Heart left ventricle (tissue), 16 donors: ENCODE results near the gene SH3TC2. TPM values are rescaled to one million over a fixed set of nuclear protein-coding genes. Genes with fewer than 3 reads are reported as not detected.

Experiments used
- ATAC-seq, 4 donors: fragments of 200-7000 bp; cut with Tn5 transposase; one replicate each; pipeline ENCODE4 v1.9.1; 2020 to 2022; ENCODE audit warnings: moderate library complexity in 4 of 4, mild to moderate bottlenecking in 3 of 4, moderate number of reproducible peaks in 1 of 4
- DNase-seq, 5 donors: peaks; one replicate each; pipeline ENCODE4 v3.0.0-alpha.2; 2020
- H3K27ac ChIP-seq, 12 donors: fragments of 200-600 bp; sonication (generic) in 4 of 12; one replicate each; pipeline versions ENCODE4 v1.5.0 to v1.8.0; 2016 to 2022; ENCODE audit warnings: mild to moderate bottlenecking in 2 of 12
- H3K27me3 ChIP-seq, 9 donors: fragments of 200-600 bp; sonication (generic) in 2 of 9; one replicate each; pipeline versions ENCODE4 v1.5.1 to v1.8.0; 2016 to 2022; ENCODE audit warnings: mild to moderate bottlenecking in 3 of 9
- H3K36me3 ChIP-seq, 9 donors: fragments of 200-600 bp; sonication (generic) in 2 of 9; one replicate each; pipeline versions ENCODE4 v1.5.0 to v1.8.0; 2018 to 2022; ENCODE audit warnings: mild to moderate bottlenecking in 2 of 9
- H3K4me1 ChIP-seq, 12 donors: fragments of 200-600 bp; sonication (generic) in 4 of 12; one replicate each; pipeline versions ENCODE4 v1.5.0 to v1.8.0; 2016 to 2022; ENCODE audit warnings: mild to moderate bottlenecking in 3 of 12
- H3K4me3 ChIP-seq, 12 donors: fragments of 200-600 bp; sonication (generic) in 4 of 12; one replicate each; pipeline versions ENCODE4 v1.5.0 to v1.8.0; 2017 to 2022; ENCODE audit warnings: mild to moderate bottlenecking in 9 of 12, moderate library complexity in 4 of 12
- H3K9me3 ChIP-seq, 12 donors: fragments of 200-600 bp; sonication (generic) in 4 of 12; one replicate each; pipeline versions ENCODE4 v1.5.0 to v1.8.0; 2016 to 2022; ENCODE audit warnings: mild to moderate bottlenecking in 1 of 12
- CTCF ChIP-seq, 12 donors: fragments of 200-600 bp; sonication (generic) in 4 of 12; IDR thresholded peaks; one replicate each; pipeline versions ENCODE4 v1.5.0 to v1.8.0; 2018 to 2022; ENCODE audit warnings: antibody characterized with exemption in 12 of 12, mild to moderate bottlenecking in 5 of 12
- POLR2A ChIP-seq, 2 donors: fragments of 450-650 bp; IDR thresholded peaks; one replicate each; pipeline ENCODE4 v1.6.1; 2017; ENCODE audit warnings: antibody characterized with exemption in 2 of 2, mild to moderate bottlenecking in 2 of 2, moderate library complexity in 2 of 2
- WGBS, 4 donors: extraction: QIAGEN DNeasy Blood & Tissue Kit in 2 of 4; methylation state at CpG; one replicate each; pipeline versions ENCODE4 v1.1.5 to v1.1.7; 2013 to 2018; 5-methylcytosine and 5-hydroxymethylcytosine counted together
- intact Hi-C, 10 donors: fragments of 100-400 bp; cut with DNase I; formaldehyde crosslinking; loops; one replicate each; pipeline versions ENCODE4 v1.11.1 to v1.14.2; 2022
- polyA plus RNA-seq, 2 donors: library from polyadenylated mRNA; stranded (reverse); fragments of 200-250 nt; gene quantifications; one replicate each; pipeline ENCODE4 v1.2.3, GENCODE V29; 2013
- total RNA-seq, 9 donors: library from RNA; depleted of rRNA in 2 of 9; stranded (reverse); fragments of >200 nt in 2 of 9; fragmentation: NEBNext Ultra II Directional in 3 of 9; extraction: Animal tissue kit (Norgen Biotek cat#: 25700) in 3 of 9; gene quantifications; one replicate each; pipeline versions ENCODE4 v1.1.0 to v1.2.4, GENCODE V29; 2016 to 2023
- donor health status: ischemic (EF 13 %, LVEDD 7.1; RV severe dilation, severe dysfunction).
- donor health status: healthy with polysubstance abuse.
- donor health status: DM: no; HTN: yes; CAD: no.
- donor health status: DM: no; HTN: no; CAD: no.
- donor health status: ischemic (EF 25% LVEDD 6.9; RV normal size, moderate dysfunction).
- donor health status: ischemic (EF 25% LVEDD 5.7; RV mildly dilated, moderate dysfunction).
- donor health status: healthy.
- donor health status: DM: yes; HTN: yes; CAD: no.
- donor health status: ischemic (EF 35%, LVEDD 5.7; RV mildly dilated, moderate dysfunction).
- donor health status: nonischemic (EF 11% LVEDD 7.7; RV severe dilation, severe dysfunction).
- donor health status: DM: yes; HTN: yes; CAD: no.
- donor health status: PGD.
- donor health status: ischemic (EF 29% LVEDD 5.4; RV normal size, mild dysfunction).
- donor health status: nonischemic (EF 23%, LVEDD 6.1; RV moderate dilation, normal function).

SH3TC2 gene
- total and polyA plus RNA-seq, 11 donors, result 1.6 to 12.7 (median 4.0) TPM

- no peak for TF ChIP-seq CTCF (IDR thresholded peaks at IDR 0.05)
- TF ChIP-seq POLR2A (IDR thresholded peaks at IDR 0.05), result no peak
- H3K27me3 ChIP-seq, result no peaks in the 10 kb centered on the region
- ATAC-seq (no peak), DNase-seq (no peak)
- peaks cover 6 to 35% (median 18%) of the 10 kb centered on the region in 12 donors for H3K4me1 ChIP-seq
- intact Hi-C loops, result no loop called here
- H3K4me3 ChIP-seq, result no peak overlapping the region
- H3K27ac ChIP-seq, result no peak overlapping the region
- no peaks in the 10 kb centered on the region for H3K9me3 ChIP-seq
- no peaks in the 10 kb centered on the region for H3K36me3 ChIP-seq
- 60 to 66% (median 62%) methylated on average over 6 of the region's 6 CpGs for WGBS, 4 donors
Measured at GRCh38 chr5:148974642-148975327, 88.1 kb downstream of the SH3TC2 start.

GRCh38 chr5:148973455-148973854, 89.4 kb downstream of the SH3TC2 start:
- TF ChIP-seq CTCF (IDR thresholded peaks at IDR 0.05) (no peak), POLR2A (IDR thresholded peaks at IDR 0.05) (no peak)
- H3K9me3 ChIP-seq, result no peaks in the 10 kb centered on the region
- H3K36me3 ChIP-seq, result no peaks in the 10 kb centered on the region
- no peak overlapping the region for H3K4me3 ChIP-seq
- DNase-seq (no peak), ATAC-seq (no peak)
- intact Hi-C loops, result no loop called here
- H3K27me3 ChIP-seq, result no peaks in the 10 kb centered on the region
- 68 to 87% (median 75%) methylated on average over 2 of the region's 2 CpGs for WGBS, 4 donors
- H3K4me1 ChIP-seq, result peaks cover 5 to 36% (median 18%) of the 10 kb centered on the region in 12 donors
- H3K27ac ChIP-seq, result peak overlapping the region in 7 of 12 donors; percentile 29 to 79 (median 60)

GRCh38 chr5:148972974-148973374, 89.9 kb downstream of the SH3TC2 start:
- H3K27ac ChIP-seq, result peak overlapping the region in 9 of 12 donors; percentile 30 to 79 (median 57)
- intact Hi-C loops, result no loop called here
- WGBS, 4 donors, result 34 to 54% (median 43%) methylated on average over 7 of the region's 7 CpGs

More at GRCh38 chr5:148972974-148973374, 89.9 kb downstream of the SH3TC2 start:
- no peaks in the 10 kb centered on the region for H3K36me3 ChIP-seq
- DNase-seq (peak in 4 of 5 donors; percentile 33 to 56 (median 52)), ATAC-seq (peak in 3 of 4 donors; percentile 73 to 90 (median 83))
- H3K27me3 ChIP-seq, result no peaks in the 10 kb centered on the region
- no peak overlapping the region for H3K4me3 ChIP-seq
- TF ChIP-seq CTCF (IDR thresholded peaks at IDR 0.05) (no peak), POLR2A (IDR thresholded peaks at IDR 0.05) (no peak)
- H3K9me3 ChIP-seq, result no peaks in the 10 kb centered on the region
- peaks cover 5 to 40% (median 18%) of the 10 kb centered on the region in 12 donors for H3K4me1 ChIP-seq
